ENCODE data around the gene C14orf93.

The C14orf93 gene, protein sequence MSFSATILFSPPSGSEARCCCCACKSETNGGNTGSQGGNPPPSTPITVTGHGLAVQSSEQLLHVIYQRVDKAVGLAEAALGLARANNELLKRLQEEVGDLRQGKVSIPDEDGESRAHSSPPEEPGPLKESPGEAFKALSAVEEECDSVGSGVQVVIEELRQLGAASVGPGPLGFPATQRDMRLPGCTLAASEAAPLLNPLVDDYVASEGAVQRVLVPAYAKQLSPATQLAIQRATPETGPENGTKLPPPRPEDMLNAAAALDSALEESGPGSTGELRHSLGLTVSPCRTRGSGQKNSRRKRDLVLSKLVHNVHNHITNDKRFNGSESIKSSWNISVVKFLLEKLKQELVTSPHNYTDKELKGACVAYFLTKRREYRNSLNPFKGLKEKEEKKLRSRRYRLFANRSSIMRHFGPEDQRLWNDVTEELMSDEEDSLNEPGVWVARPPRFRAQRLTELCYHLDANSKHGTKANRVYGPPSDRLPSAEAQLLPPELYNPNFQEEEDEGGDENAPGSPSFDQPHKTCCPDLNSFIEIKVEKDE

DNA sequence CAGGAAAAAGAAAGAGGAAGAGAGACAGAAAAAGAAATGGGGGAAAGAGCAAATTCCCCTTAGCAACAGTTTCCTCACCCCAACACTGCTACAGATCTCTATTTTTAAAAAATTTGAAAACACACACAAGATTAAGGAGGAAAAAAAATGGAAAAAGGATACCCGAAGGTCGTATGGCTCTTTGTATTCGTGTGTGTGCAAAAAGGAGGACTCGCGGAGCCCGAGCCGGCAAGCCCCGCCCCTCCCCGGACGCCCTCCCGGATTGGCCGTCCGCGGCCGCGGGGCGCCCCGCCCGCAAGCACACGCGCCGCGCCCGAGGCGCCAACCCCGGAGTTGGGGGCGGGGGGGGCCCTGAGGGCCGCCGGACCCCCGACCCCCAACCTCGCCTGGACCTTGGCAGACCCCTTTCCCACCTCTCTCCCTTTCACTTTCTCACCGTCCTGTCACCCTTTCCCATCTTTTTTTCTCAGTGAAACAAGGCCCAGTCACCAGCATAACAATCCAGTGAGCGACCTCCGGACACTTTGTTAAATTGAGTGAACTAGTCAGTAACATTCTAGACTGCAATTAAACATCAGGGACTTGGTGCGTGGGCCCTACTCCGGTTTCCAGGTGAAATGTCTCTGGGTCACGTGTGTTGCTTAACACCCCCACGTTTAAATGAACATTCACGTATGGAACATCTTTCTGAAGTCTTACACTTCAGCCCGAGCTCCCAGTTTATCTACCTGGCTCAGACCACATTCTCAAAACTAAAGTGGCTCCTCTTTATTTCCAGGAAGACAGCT is at the start of gene C14orf93:
Gene C14orf93, minus strand, starts transcription at position 205 of the 788 bp plus-strand sequence. CDS start 11,120 bp downstream, outside the sequence.
- H3K4me3 ChIP-seq (replicated peaks in 1 of 2; ENCODE audit: low read depth in 2 of 2, low read length in 2 of 2), result peak within 1 kb of the TSS; percentile 38 to 53
- peak; percentile 58 to 72 for DNase-seq (ENCODE audit: low read depth in 2 of 2)
- TF ChIP-seq, protein P1, sequence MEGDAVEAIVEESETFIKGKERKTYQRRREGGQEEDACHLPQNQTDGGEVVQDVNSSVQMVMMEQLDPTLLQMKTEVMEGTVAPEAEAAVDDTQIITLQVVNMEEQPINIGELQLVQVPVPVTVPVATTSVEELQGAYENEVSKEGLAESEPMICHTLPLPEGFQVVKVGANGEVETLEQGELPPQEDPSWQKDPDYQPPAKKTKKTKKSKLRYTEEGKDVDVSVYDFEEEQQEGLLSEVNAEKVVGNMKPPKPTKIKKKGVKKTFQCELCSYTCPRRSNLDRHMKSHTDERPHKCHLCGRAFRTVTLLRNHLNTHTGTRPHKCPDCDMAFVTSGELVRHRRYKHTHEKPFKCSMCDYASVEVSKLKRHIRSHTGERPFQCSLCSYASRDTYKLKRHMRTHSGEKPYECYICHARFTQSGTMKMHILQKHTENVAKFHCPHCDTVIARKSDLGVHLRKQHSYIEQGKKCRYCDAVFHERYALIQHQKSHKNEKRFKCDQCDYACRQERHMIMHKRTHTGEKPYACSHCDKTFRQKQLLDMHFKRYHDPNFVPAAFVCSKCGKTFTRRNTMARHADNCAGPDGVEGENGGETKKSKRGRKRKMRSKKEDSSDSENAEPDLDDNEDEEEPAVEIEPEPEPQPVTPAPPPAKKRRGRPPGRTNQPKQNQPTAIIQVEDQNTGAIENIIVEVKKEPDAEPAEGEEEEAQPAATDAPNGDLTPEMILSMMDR (IDR thresholded peaks at IDR 0.05; ENCODE audit: low read depth, low read length), result no peak

DNA sequence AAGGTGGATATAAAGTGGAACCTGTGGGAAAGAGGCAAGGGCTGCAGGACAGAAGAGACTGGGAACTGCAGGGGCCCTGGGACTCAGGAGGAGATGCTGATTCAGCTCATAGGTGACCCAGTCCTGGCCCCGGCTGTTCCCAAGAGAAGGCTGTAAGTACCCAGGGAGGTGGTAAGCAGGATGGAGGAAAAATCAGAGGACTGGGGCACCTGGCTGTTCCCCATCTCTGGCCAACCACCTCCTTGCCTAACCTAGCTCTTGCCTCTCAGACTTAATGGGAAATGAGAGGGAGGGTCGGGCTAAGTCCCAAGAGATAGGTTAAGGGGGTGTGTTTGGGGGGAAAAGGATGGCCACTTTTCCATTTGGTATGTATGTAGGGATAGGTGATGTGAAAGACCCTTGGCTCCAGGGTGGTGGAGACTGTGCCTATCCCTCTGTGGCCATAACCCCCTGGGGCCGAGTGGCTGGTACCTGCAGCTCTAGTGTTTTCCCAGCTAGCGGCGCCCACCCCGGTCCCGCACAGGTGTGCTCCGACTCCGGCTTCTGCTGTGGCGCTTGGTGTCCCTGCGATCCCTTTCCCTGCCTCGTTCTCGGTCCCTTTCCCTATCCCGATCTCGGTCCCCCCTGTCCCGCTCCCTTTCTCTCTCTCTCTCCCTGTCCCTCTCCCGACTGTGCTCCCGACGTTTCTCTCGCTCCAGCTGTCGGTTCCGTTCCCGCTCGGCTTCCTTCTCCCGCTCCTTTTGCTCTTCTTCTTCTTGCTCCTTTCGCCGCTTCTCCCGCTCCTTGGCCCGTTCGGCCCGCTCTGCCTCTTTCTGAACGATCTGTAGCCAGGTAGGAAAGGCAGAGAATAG is 48.9 kb upstream of the C14orf93 start:
- TF ChIP-seq, protein P1 (IDR thresholded peaks at IDR 0.05; ENCODE audit: low read depth, low read length), result no peak
- H3K4me3 ChIP-seq (replicated peaks in 1 of 2; ENCODE audit: low read depth in 2 of 2, low read length in 2 of 2), result no peak overlapping the region
- DNase-seq (ENCODE audit: low read depth in 2 of 2), result no peak

DNA sequence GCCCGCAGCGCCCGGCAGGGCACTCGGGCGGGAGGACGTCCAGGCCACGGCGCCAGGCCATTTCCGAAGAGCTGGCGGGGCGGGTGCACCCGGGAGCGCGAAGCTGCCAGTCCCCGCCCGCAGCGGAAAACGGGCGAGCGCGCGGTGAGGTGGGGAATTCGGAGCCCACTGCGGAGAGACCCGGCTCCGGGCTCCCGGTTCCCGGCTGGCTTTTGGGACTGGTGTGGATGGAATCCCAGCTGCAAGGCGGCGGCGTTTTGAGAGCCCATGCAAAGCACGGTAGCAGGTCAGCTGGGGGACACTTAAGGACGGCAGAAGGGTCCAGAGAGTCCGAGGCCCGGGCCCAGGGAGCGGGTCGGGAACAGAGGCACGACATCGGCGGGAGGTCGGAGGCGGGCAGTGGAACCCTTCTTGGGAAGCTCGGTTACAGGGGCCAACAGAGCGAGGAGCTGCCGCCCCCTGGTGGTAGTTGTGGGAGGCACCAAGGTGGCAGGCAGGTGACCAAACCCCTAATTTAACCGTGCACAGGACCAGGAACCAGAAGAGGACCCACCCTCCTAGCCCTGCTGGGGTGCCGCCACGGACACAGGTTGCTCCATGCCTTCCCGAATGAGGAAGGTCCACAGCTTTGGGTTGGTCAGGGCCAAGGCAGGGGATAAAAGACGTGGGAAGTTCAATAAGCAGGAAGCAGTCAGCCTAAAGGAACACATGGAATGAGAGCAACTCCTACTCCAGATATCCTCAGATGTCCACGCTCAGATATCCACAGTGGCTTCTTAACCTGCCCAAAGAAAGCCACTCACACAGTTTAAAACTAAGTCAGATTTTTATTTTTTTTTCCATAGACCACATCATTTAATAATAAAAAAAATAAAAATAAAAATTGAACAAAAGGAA is 48.1 kb upstream of the C14orf93 start:
- TF ChIP-seq, protein P1 (IDR thresholded peaks at IDR 0.05; ENCODE audit: low read depth, low read length), result peak; percentile 91
- peak; percentile 86 to 87 for DNase-seq (ENCODE audit: low read depth in 2 of 2)
- peak overlapping the region; percentile 43 to 54 for H3K4me3 ChIP-seq (replicated peaks in 1 of 2; ENCODE audit: low read depth in 2 of 2, low read length in 2 of 2)

DNA sequence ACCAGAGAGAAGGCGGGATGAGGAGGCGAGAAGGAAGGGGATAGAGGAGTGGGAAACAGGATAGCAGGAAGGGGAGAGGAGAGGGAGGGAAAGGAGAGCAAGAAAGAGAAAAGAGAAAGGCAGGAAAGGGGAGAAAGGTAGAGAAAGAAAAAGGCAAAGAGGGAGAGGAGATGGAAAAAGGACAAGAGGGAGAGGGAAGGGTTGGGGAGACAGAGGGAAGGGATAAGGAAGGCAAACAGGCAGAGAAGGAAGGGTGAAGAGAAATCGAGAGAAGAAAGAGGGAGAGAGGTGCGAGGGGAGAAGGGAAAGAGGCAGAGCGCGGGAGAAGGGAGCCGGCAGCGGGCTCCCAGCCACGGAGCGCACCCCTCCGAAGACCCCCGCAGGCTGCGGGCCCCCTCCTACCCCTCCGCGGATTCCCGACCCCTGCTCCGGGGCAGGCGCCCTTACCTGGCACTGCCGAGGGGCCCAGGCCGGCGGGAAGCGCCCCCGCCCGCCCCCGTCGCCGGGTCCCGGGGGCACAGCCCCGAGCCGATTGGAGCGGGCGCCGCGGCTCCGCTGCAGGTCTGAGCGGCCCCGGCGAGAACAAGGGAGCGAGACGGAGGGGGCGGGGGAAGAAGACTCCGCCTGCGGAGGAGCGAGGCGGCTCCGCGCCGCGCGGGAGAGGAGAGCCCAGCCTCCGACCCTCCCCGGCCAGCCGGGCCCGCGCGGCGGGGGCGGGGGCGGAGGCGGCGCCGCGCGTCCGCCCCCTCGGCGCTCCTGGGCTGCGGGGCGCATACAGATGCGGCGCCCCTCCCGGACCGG is 47.2 kb upstream of the C14orf93 start, which contains the start of gene CDH24:
Gene CDH24, minus strand, starts transcription at position 565 of the 801 bp plus-strand sequence. CDS start 1,787 bp downstream, outside the sequence.
- TF ChIP-seq, protein P1 (IDR thresholded peaks at IDR 0.05; ENCODE audit: low read depth, low read length), result no peak
- peak; percentile 50 to 74 for DNase-seq (ENCODE audit: low read depth in 2 of 2)
- H3K4me3 ChIP-seq (replicated peaks in 1 of 2; ENCODE audit: low read depth in 2 of 2, low read length in 2 of 2), result peak within 1 kb of the TSS; percentile 51 to 54

DNA sequence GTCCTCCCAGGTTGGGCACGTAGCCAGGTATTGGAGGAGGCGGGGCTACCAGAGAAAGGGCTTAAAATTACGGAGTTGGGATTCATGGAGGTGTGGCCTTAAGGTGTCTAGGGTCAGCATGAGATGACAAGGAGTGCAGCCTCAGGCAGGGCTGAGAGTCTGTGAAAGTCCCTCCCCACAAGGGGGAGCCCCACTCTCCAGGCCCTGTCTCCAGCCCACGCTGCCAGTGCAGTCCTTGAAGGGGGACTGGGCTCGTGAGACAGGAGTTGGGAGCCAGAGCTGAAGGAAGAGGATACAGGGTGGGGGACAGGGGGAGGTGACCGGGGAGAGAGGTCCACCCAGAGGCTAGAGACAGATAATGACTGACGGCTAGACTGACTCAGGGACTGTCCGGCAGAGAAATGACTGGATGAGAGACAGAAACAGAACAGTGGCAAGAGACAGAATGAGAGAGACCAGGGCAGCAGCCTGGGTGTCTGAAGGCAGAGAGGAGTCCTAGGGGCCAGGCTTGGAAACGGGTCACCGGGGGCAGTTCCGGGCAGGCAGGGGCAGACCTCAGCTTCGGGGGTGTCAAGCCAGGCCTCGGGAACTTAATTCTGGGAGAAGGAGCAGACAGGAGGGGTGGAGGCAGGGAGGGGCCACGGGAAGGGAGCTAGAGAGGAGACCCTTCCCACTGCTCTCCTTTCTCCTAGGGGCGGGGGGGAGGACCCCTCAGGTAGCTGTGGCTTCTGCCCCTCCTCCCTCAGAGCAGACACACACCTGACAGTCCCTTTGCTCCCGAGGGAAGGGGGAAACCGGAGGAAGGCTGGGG is 46.4 kb upstream of the C14orf93 start:
- DNase-seq (ENCODE audit: low read depth in 2 of 2), result peak; percentile 67 to 68
- TF ChIP-seq, protein P1 (IDR thresholded peaks at IDR 0.05; ENCODE audit: low read depth, low read length), result peak; percentile 74
- peak overlapping the region; percentile 2 to 51 for H3K4me3 ChIP-seq (replicated peaks in 1 of 2; ENCODE audit: low read depth in 2 of 2, low read length in 2 of 2)

All from cardiac fibroblast (primary cell).